Amniotic epithelial cell (primary cell): ENCODE measurements around the gene SV2B.

Experiments
- DNase-seq: peaks from one replicate; pipeline ENCODE4 v3.0.0-alpha.2; 2010; ENCODE audit warnings: low read depth

The SV2B gene

DNA sequence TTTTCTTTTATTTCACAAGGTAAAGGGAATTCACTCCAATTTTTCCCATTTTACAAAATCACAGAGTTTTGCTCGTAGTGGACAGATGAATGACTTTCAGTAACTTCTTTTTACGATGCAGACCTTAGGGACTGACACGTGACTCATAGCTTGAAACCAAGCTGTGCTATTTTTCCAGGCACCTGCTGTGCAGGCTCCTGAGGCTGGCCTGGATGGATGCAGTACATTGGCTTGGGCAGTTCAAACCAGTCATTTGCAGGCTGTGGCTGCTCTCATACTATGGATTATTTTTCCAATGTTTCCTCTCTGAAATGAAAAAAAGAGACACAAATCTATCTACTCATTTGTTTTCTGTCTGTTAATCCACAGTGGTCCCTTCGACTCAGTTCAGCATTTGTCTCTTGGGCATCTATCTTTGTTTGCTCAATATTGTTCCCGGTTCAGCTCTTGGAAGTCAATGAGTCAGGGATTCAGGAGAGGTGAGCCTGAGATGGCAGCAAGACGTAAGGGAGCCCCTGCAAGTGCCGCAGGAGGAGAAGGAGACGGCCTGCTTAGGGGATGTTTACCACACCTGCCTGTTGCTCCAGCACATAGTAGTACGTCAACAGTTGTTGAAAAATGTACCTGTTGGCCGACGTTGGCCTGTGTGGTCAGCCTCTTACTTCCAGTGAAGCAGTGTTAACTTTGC lies 92.8 kb downstream of the SV2B start:
- DNase-seq, result no peak

DNA sequence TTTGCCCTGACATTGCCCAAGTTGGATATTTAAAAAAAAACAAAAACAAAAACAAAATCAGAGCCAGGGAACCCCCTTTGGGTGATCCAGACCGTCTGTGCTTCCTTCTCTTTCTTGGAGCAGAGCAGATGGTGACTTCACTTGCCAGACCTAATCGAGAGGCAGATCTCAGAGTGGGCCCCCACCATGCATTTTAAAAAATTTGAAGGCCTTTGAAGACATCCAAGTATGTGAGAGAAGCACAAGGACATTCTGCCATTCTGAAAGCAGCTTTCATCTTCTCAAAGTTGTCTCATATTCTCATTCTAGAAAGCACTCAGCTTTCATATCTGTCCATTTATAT lies 93.3 kb downstream of the SV2B start:
- DNase-seq, result no peak

DNA sequence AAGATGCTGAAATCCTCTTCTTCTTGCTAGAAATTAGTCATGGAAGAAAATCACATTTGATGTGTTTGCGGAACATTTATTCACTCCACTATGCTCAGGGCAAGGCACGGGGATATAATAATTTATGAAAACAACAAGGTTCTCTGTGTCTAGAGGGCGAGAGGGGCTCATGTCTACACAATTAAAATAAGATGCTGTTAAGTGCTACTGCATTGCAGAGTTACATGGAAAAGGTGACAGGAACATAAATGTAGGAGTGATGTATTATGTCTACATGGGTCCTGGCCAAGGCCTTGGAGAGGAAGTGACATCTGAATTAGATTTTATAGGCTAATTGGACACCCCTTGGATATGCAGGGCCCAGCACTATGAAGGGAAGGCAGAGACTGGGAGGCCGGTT lies 96.1 kb downstream of the SV2B start:
- DNase-seq, result no peak

DNA sequence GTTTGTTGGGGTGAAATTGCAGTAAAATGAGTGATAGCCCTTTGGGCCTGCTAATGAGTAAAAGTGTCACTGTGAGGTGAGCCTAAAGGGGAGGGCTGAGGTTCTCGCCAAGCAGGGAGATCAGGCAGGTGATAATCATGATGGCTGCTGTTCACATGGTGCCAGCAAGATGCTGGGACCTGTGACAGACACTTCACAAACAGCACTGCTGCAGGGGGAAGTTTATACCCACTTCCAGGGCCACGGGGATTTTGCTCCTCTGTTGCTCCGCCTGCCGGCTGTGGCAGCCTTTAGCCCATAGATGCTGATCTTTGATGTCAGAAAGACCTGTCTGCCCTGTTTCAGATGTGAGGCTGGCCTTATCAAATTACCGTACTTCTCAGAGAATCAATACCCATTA lies 96.7 kb downstream of the SV2B start:
- no peak for DNase-seq

DNA sequence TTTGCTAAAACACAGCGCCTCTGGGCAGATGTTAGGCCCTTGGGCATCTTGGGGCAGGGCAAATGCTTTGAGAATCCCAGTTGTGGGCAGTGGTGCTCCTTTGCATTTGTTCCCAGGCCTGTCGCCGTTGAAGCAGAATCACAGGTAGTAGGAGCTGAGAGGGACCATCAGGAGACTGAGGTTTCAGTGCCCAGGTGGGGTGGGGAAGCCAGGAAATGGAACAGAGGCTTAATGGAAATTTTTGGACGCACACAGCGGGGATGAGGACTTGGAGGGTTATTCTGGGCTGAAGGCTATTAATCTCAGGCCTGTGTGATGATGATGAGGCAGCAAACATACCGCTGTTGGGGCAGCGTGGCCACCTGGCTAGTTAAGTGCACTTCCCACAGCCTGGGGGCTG lies 99.5 kb downstream of the SV2B start:
- DNase-seq, result no peak

DNA sequence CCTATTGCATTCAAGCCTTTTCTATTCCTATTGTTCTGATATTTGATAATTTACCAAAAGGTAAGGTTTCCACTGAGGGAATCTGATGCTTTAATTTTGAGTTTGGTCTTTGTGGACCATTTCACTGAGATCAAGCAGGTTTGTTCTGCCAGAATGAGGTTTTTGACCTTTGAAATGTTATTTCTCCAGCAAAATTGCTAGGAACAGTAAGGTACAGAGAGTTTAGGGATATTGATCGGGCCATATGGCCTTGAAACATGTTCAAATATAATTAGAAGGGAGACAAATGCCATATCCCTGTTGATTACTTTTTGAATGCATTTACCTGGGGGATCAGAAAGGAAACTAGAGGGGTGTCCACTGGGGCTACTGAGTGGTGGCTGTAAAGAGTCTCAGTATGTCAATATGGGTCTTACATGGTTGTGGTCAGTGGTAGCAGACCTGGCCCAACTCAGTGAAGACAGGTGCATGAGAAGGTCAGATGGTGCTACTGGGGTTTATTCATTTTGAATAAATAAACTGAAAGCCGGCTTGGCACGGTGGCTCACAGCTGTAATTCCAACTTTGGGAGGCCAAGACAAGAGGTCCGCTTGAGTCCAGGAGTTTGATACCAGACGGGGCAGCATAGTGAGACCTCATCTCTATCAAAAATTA lies 100.2 kb downstream of the SV2B start:
- DNase-seq, result no peak

DNA sequence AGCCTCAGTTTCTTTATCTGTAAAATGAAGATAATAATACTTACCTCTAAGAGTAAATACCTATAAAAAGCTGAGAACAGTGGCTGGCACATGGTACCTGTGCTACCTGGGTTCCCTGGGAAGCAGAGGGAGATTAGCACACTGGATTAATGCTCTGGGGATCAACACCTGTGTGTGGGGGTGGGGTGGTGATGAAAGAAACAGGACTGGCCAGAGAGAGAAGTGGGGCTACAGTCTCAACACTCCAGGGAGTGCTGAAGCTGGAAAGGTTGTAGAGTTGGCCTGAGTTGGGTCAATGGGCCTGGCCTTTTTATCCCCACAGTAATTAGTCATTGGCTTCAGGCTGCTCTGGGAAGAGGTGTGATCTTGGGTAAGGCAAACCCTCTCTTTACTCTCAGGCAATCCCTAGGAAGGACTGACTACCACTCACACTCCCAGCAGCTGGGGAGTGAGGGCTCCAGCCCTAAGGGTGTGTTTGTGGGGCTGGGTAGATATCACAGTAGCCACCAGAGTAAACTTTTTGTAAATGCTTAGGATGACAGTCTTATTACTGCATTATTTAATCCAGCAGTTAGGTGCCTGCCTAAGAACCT lies 102.5 kb downstream of the SV2B start:
- no peak for DNase-seq

DNA sequence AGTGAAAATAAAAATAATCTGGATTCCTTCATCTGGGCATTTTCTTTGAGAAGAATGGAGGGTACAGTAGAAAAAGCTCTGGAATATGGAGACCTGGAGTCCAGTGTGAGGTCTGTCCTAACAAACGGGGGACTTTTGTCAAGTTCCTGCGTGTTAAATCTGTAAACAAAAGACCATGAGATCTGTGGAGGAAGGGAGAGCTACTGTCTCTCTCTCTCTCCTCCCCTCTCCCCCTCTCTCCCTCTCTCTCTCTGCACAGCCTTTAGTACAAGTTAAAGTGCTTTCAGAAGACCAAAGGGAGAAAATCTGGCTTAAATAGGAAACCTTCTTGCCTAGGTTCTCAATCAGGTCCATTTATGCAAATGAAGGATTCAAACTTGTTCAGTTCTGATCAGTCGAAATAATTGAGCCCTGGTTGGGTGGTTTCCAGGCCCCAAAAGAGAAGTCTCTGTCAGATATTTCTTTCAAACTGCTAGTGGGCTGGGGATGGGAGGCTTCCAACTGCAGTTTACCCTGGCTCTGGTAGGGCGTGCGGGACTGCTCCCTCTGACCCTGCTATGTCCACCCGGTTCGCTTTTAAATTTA lies 103.7 kb downstream of the SV2B start:
- no peak for DNase-seq

DNA sequence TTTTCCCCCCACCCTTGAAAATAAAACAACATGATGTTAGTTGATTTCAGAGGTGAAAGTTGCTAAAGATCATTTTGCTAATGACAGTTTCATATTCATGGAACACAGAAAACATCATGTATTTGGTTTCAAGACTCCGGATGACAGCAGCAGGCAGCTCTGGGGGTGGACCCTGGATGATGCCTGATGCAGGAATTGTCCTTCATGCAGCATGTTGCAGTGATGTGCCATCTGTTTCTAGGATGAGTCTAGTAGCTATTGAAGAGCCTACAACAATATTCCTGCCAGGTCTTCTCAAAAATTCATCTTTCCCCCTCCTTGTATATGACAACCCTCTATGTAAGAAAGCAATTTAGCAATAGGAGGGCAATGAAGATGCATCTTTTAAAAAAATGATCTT lies 108.3 kb downstream of the SV2B start:
- no peak for DNase-seq

DNA sequence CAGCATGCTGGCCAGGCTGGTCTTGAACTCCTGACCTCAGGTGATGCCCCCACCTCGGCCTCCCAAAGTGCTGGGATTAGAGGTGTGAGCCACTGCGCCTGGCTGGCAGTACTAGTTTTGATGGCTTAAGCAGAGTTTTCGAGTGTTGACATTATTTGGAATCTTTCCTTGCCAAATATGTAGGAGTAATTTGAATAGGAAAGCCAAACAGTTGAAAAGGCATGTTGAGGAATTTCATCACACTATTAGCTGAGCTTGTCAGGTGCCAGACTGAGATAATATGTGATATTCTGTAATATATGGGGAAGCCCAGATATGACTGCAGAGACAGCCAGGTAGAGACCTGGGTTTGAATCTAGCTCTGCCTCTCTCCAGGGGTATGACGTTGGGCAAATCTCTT lies 109.3 kb downstream of the SV2B start:
- DNase-seq, result no peak

DNA sequence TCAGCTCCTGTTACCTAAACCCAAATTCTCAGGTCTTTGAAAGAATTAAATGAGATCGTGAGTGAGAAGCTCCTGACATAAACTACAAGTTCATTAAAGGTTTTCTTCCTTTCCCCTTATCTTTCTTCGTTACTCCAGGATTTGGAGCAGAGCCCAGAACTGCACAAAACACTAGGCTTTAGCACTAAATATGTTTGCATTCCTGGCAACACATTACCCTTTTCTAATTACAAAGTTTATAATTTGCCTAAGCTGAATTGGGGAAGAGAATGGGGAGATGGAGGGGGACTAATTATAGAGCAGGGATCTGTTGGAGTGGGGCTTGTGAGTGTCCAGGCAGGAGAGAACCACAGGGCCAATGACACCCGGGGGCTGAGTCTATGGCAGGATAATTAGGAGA lies 109.7 kb downstream of the SV2B start:
- no peak for DNase-seq

DNA sequence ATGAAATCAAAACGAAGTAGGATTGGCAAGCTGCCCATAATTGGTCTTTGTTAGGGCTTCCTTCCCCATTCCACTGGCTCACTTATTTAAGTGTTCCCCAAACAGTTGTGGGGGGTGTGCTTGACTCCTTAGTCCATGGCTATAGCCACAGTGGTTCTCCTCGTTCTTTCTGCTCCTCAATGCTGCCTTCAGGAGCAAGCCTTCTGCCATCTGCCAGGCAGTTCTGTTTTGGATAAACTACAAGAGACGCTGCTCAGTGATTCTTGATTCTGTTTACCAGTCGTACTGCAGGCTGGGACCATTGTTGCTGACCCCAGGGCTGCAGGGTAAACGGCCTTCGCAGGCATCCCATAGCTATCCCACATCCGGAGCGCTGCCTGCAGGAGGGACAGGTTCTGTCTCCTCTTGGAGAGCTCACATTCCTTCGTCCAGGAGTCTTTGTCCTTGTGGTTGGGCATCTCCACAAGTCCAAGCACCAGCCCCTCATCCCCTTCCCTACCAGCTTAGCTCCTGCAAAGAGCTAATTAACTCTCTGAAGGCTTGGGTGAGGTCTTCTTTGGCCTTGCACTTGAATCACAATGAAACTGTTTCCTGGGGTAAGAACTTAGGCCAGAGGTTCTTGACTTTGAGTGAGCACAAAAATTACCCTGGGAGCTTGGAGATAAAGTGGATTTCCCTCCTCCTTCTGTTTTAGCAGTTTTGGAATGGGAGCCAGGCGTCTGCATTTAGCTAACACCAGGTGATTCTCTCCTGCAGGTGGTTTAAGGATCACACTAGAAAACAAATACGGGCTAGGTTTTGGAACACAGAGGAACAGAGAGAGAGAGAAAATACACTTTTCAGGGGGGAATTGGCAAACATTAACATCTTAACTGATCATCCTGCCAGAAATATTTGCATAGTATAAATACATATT lies 114.9 kb downstream of the SV2B start:
- no peak for DNase-seq

DNA sequence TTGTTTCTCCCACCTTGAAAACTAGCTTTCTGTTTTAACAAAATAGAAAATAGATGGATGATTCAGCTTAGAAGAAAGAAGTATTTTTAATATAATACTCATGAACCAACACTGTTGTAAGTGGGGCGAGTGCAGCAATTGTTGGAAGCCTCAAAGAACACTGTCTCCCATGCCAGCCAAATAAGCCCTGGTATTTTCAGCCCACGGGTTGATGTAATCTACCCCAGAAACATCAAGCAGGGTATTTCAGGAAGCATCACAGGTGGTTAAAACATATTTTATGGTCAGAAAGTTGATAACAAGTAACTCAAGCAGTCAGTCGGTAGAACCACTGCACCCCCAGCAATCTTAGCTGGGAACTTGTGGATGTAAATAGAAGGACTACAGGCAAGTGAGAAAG lies 115.9 kb downstream of the SV2B start:
- no peak for DNase-seq

DNA sequence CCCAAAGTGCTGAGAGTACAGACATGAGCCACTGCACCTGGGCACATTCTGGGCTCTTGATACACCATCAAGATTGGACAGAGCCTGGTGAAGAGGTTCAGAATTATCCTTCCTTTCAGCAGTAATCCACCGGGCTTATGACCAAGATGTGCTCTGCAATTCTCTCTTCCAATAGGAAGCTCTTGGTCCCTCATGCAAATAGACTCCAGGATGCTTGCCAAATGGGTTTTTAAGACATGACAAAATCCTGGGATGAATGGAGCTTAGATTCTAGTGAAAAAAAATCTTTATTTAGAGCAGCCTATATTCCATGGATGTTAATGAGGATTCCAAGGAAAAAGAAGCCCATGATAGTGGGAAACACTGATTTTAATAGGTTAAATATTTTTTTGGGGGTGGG lies 119.1 kb downstream of the SV2B start:
- no peak for DNase-seq

DNA sequence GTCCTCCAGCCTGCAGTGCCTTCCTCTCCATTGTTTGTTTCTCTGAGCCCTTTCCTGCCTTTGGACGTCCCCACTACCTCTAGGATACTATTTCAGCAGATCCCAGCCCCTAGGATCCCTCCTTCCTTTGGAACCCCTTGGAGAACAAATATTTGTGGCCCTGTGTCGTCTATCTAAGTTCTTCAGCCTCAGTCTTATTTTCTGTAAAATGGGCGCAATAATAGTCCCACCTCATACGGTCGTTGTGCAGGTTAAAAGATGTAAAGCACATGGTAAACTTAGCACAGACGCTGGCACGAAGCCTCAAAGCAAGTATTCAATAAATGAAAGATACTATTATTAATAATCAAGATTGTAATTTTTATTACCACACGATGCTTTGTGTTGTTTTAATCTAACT lies 122.0 kb downstream of the SV2B start:
- no peak for DNase-seq

DNA sequence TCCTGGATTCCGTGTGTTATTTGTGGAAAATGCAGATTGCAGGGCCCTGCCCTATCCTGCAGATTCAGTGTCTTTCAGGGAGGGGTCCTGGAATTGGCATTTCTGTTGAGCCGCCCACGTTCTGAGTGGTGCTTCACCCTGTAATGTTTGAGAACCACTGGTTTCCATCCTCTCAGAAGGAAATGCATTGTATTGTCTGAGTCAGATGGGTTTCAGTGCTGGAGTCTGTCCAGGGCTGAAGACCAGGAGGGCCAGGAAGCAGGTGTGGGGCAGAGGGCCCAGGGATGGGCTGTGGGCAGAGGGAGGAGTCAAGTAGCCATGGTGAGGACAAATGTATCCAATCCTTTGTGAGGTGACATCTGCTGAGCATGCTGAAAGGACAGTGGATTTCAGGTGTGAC lies 123.8 kb downstream of the SV2B start:
- DNase-seq, result no peak

DNA sequence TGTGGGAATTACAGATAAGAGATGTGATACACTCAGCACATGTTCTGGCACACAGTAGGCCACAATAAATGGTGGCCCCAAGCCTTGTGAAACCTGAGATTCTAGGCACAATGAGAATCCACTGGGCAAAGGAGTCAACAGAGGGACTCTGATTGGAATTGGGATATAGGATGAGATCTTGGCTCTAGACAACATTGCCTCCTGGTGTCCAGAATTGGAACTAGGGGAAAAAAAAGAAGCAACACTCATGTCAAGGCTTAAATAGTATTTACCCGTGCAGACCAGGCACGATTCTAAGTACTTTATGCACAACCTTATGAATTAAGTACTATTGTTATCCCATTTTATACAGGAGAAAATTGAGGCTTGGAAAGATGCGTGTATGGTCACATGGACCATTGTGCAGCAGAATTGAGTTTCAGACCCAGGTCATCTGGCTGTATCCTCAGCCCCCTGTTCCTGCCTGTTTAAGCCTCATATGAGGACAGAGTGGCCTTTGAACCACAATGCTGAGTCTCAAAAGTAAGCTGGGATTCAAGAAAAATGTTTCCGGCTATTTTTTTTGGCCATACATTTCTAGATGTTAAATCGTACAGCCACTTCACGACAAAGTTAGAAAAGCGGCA lies 124.8 kb downstream of the SV2B start:
- DNase-seq, result peak; percentile 6

DNA sequence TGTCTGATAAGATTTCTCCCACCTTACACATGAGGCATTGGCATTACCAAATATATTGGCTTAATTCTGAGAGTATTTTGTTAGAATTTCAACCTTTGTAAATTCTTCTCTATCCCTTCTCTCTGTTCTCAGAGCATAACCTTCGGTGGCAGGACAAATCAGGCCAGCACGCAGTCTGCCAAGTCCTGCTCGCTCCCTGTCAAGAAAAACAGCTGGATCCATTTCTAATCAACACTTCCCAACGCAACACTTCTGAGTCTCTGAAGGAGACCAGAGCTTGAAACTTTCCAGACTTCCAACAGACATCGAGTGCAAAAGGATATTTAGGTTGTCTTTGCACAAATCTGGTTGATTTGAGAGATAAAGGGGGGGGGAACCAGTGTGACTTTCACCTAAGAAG lies 125.7 kb downstream of the SV2B start:
- no peak for DNase-seq

DNA sequence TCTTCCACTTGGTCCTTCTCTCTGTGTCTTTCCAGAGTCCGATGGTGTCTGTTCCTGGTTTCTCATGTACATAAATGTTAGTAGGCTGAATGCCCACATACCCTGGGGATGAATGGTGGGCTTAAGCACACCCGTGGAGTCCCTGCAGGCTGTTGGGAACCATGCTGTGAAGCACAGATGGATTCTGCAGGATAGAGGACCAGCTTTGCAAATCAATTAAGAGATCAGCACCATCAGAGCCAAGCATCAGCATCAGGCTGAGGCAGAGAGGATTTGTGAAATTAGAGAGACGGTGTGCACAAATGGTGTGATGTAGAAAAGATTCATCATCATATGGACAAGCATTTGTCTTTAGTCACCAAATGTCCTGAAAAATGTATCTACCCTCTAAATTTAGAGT lies 127.1 kb downstream of the SV2B start:
- no peak for DNase-seq

DNA sequence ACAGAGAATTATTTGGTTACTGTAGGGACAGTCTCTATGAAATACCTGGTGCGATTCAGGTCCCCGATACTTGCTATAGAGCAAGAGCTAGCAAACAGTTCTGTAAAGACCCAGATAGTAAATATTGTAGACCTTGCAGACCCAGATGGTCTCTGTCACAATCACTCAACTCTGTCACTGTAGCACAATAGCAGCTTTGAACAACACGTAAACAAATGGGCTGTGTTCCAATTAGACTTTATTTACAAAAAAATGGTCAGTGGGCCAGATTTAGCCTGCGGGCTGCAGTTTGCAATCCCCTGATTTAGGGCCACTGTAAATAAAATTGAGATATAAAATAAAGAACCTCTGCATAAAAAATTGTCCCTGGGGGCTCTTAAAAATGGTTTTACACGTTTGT lies 127.7 kb downstream of the SV2B start:
- no peak for DNase-seq

DNA sequence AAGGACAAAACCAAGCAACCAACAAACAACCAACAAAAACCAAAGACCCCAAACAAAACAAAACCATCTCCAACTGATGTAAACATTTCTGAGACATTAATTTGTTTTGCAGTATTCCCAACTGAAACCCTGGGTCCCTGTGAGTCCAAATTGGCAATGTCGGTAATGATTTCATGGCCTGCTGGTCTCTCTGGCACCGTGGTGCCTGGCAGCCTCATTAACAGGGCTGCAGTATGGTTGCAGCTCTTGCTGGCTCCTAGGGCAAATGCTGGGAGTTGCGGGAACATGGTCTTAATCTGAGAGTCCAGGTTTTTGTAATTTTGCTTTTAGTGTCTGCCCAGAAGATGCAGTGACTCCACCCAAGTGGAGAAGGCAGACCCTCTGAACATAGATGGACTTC lies 128.3 kb downstream of the SV2B start:
- DNase-seq, result no peak

DNA sequence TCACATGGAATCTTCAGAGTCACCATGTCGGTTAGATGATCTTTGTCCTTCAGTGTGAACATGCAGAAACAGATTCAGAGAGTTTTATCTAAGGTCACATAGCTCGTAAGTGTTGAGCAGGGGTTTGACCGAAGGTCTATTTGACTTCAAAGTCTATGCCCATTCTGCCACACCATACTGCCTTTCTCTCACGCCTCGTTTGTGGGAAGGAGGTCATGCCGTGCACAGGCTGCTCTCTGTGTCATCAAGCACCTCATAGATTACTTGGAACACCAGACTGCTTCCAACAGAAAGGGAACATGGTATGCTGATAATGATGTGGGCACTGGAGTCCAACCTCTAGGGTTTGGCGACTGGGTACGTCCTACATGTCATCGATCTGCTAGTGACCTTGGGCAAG lies 128.8 kb downstream of the SV2B start:
- no peak for DNase-seq
